Naive thymus-derived CD8-positive, alpha-beta T cell (primary cell): ENCODE results near the gene SLC35F3. TPM values are rescaled to one million over a fixed set of nuclear protein-coding genes. Genes with fewer than 3 reads are reported as not detected.

ENCODE experiments used
- ATAC-seq, 2 donors: fragments of 150-1000 bp; cut with Tn5 transposase in 1 of 2; sonication (Bioruptor Pico), chemical (Tn5 transposase) in 1 of 2; 1 replicate in 1 of 2; 2 replicates in 1 of 2; pipeline ENCODE4 v1.10.0; 2021; ENCODE audit warnings: mild to moderate bottlenecking in 2 of 2, moderate library complexity in 2 of 2
- POLR2A ChIA-PET: fragments of 350-600 bp; sonication (Branson Sonifier 250); formaldehyde crosslinking; loops from one replicate; lab custom pipeline; 2021; ENCODE audit warnings: antibody characterized with exemption; lab: Charles Lee
- DNase-seq, 10 donors: peaks; one replicate each; pipeline versions ENCODE4 v3.0.0 to v3.0.0-alpha.2; 2020 to 2022
- H3K27ac Mint-ChIP-seq, 10 donors: one replicate each; pipeline ENCODE4 v1.8.0; 2020 to 2022; ENCODE audit warnings: mild to moderate bottlenecking in 10 of 10, mixed read lengths in 10 of 10, moderate library complexity in 4 of 10, inconsistent platforms in 1 of 10
- H3K27me3 Mint-ChIP-seq, 5 donors: one replicate each; pipeline ENCODE4 v1.8.0; 2021 to 2022; ENCODE audit warnings: mixed read lengths in 5 of 5
- H3K36me3 Mint-ChIP-seq, 3 donors: one replicate each; pipeline ENCODE4 v1.8.0; 2020 to 2022; ENCODE audit warnings: mixed read lengths in 3 of 3, mild to moderate bottlenecking in 2 of 3, inconsistent platforms in 1 of 3
- H3K4me1 Mint-ChIP-seq, 4 donors: one replicate each; pipeline ENCODE4 v1.8.0; 2021 to 2022; ENCODE audit warnings: mixed read lengths in 4 of 4
- H3K4me3 Mint-ChIP-seq, 10 donors: one replicate each; pipeline ENCODE4 v1.8.0; 2020 to 2022; ENCODE audit warnings: mild to moderate bottlenecking in 10 of 10, mixed read lengths in 10 of 10, moderate library complexity in 6 of 10, inconsistent platforms in 1 of 10
- H3K9me3 Mint-ChIP-seq, 9 donors: one replicate each; pipeline ENCODE4 v1.8.0; 2020 to 2022; ENCODE audit warnings: mixed read lengths in 9 of 9, mild to moderate bottlenecking in 3 of 9, inconsistent platforms in 1 of 9, moderate library complexity in 1 of 9
- polyA plus RNA-seq, 3 donors: library from polyadenylated mRNA; unstranded; fragments of 300-500 nt; fragmentation: Illumina TruSeq; gene quantifications; one replicate each; pipeline ENCODE4 v1.2.3, GENCODE V29; 2021
- total RNA-seq, 8 experiments: library from RNA in 2 of 8; stranded (reverse) in 2 of 8; gene quantifications; one replicate each; pipeline ENCODE4 v1.2.3 and lab custom pipeline; 2021 to 2026

SLC35F3 gene
- total and polyA plus RNA-seq, 5 experiments from 2014 or later: 0.06 to 0.63 (median 0.33) TPM; not detected in 1

DNA sequence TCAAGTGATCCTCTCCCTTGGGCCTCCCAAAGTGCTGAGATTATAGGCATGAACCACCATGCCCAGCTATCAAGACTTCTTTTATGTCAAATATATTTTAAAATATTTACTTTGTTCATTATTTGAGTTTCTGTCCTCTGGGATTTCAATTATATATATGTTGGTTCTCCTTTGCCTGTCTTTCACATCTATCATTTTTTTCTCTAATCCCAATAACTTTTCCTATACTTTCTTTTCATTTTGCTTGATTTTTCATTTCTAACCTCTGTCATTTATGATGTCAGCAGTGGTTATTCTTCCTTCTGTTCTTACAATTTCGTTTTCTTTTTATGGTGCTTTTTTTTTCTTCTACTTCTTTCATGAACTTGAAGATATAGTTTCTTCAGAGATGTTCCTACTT is 47.3 kb downstream of the SLC35F3 start:
- Mint-ChIP-seq H3K27me3 (peaks cover 7 to 22% (median 14%) of the 10 kb centered on the region in 5 donors), H3K4me1 (no peaks in the 10 kb centered on the region), H3K27ac (no peak overlapping the region)

DNA sequence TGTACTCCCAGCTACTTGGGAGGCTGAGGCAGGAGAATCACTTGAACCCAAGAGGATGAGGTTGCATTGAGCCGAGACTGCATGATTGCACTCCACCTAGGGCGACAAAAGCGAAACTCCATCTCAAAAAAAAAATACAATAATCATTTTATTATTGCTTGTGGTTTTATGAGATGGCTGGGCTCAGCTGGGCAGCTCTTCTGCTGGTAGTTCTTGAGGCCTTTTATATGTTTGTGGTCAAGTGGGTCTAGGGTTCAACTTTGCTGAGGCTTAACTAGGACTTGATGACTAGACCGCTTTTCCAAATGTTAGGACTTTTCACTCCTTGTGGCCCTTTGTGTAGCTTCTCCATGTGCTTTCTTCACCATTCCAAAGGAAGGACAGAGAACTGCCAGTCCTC is 53.2 kb downstream of the SLC35F3 start:
- peaks cover 0 to 15% (median 0%) of the 10 kb centered on the region in 3 donors for H3K36me3 Mint-ChIP-seq
- H3K4me3 Mint-ChIP-seq: no peak overlapping the region
- no peaks in the 10 kb centered on the region for H3K4me1 Mint-ChIP-seq
- no peak for DNase-seq
- peaks cover 2 to 31% (median 8%) of the 10 kb centered on the region in 5 donors for H3K27me3 Mint-ChIP-seq
- no peak overlapping the region for H3K27ac Mint-ChIP-seq
- ATAC-seq: no peak
- peaks cover 0 to 27% (median 6%) of the 10 kb centered on the region in 9 donors for H3K9me3 Mint-ChIP-seq
- POLR2A ChIA-PET: no interaction called here

More for the DNA sequence above, 47.3 kb downstream of the SLC35F3 start:
- no peak for ATAC-seq
- H3K9me3 Mint-ChIP-seq: peaks cover 0 to 34% (median 13%) of the 10 kb centered on the region in 9 donors
- peaks cover 0 to 24% (median 0%) of the 10 kb centered on the region in 3 donors for H3K36me3 Mint-ChIP-seq
- H3K4me3 Mint-ChIP-seq: no peak overlapping the region
- POLR2A ChIA-PET: no interaction called here
- no peak for DNase-seq

- ATAC-seq: no peak
- POLR2A ChIA-PET: no interaction called here
- no peak overlapping the region for H3K27ac Mint-ChIP-seq
- H3K27me3 Mint-ChIP-seq: peaks cover 2 to 30% (median 11%) of the 10 kb centered on the region in 5 donors
- no peak for DNase-seq
- no peaks in the 10 kb centered on the region for H3K4me1 Mint-ChIP-seq
- peaks cover 0 to 5% (median 0%) of the 10 kb centered on the region in 3 donors for H3K36me3 Mint-ChIP-seq
- H3K9me3 Mint-ChIP-seq: peaks cover 0 to 15% (median 3%) of the 10 kb centered on the region in 9 donors
- no peak overlapping the region for H3K4me3 Mint-ChIP-seq
These were observed 54.6 kb downstream of the SLC35F3 start for GRCh38 chr1:233959102-233959501.

DNA sequence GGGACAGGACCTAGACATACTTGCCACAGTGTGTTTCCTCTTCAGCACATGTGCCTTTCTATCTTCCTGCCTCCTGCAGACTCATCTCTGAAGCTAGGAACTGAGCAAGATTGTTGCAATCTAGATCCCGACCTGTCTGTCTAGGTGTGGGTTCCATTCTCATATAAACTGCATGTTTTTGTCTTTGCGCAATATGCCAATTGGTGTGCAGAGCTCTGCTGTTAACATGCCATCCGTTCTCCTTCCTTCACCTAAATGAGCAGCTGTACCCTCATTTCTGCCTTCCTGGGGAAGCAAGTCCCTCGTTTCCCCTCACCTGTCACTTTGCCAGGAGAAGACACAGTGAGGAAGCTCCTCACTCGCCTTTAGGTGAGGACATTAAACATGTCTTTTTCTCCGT is 55.5 kb downstream of the SLC35F3 start:
- H3K9me3 Mint-ChIP-seq: peaks cover 0 to 15% (median 3%) of the 10 kb centered on the region in 9 donors
- peaks cover 0 to 5% (median 0%) of the 10 kb centered on the region in 3 donors for H3K36me3 Mint-ChIP-seq
- no peak for DNase-seq
- POLR2A ChIA-PET: no interaction called here
- no peak overlapping the region for H3K4me3 Mint-ChIP-seq
- no peaks in the 10 kb centered on the region for H3K4me1 Mint-ChIP-seq
- no peak for ATAC-seq
- H3K27ac Mint-ChIP-seq: no peak overlapping the region
- H3K27me3 Mint-ChIP-seq: peaks cover 2 to 36% (median 17%) of the 10 kb centered on the region in 5 donors

- DNase-seq (no peak), ATAC-seq (no peak)
- Mint-ChIP-seq H3K27me3 (peaks cover 2 to 32% (median 17%) of the 10 kb centered on the region in 5 donors), H3K27ac (no peak overlapping the region), H3K4me3 (no peak overlapping the region), H3K4me1 (no peaks in the 10 kb centered on the region), H3K9me3 (peaks cover 0 to 18% (median 5%) of the 10 kb centered on the region in 9 donors), H3K36me3 (peaks cover 0 to 5% (median 0%) of the 10 kb centered on the region in 3 donors)
- POLR2A ChIA-PET: no interaction called here
These were observed 55.9 kb downstream of the SLC35F3 start for GRCh38 chr1:233960386-233960785.

DNA sequence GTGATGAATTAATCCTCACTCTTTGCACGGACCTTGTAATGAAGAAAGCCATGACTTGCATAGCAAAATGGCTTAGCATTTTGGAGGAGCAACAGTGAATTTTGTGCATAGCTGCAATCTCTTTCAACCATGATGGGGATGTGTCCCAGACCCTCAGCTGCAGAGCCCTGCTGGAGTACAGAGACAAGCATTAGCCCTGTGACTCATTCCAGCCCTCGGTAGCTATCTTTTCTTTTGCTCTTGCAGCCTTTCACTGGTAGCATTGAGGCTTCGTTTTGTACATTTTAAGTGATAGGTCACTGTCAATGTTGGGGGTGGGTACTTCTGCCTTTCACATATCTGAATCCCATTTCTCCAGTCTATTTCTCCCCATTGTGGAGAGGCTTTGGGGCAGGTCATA is 58.4 kb downstream of the SLC35F3 start:
- Mint-ChIP-seq H3K27me3 (peaks cover 0 to 29% (median 20%) of the 10 kb centered on the region in 5 donors), H3K27ac (no peak overlapping the region)
- POLR2A ChIA-PET: no interaction called here

DNA sequence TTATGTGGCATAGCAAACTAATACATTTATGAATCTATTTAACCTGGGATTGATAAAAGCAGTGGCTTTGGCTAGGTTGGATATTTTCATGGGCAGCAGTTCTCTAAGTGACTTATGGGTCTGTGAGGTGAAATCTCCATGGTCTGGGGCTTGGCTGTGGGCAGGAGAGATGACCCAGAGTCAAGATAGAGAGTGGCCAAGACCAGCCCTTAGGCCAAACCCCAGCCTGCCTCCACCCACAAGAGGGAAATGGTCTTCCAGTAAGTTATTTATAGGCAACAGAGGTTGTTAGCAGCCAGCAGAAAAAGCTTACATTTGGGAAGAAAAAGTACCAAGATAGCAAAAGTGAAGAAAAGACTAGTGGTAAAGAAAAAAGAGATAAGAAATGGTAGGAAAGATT is 61.4 kb downstream of the SLC35F3 start:
- Mint-ChIP-seq H3K36me3 (no peaks in the 10 kb centered on the region), H3K27me3 (peaks cover 0 to 23% (median 18%) of the 10 kb centered on the region in 5 donors), H3K27ac (no peak overlapping the region), H3K4me3 (no peak overlapping the region), H3K9me3 (peaks cover 0 to 11% (median 2%) of the 10 kb centered on the region in 9 donors), H3K4me1 (peaks cover 0 to 2% (median 0%) of the 10 kb centered on the region in 4 donors)
- ATAC-seq: no peak
- no peak for DNase-seq
- POLR2A ChIA-PET: no interaction called here

More for the DNA sequence above, 58.4 kb downstream of the SLC35F3 start:
- no peak for ATAC-seq
- Mint-ChIP-seq H3K4me3 (no peak overlapping the region), H3K4me1 (no peaks in the 10 kb centered on the region), H3K36me3 (peaks cover 0 to 4% (median 0%) of the 10 kb centered on the region in 3 donors), H3K9me3 (peaks cover 0 to 11% (median 6%) of the 10 kb centered on the region in 9 donors)
- DNase-seq: no peak

DNA sequence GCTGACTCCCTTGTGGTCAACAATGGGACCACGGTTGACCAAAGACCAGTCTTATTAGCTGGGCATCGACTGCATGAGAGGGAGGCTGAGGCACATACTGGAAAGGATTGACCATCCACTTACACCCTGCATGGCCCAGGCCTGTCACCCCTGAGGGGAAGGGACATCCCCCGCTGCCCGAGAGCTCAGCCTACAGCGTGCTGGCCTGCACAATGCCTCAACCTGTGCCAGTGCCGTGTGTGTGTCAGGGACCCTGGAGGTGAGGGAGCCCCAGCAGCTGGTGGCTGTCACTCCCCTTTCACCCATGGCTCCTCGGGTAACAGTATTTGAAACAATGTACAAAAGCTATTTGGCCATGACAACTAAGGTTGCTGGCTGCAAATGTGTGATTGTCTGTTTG is 67.3 kb downstream of the SLC35F3 start:
- H3K9me3 Mint-ChIP-seq: peaks cover 0 to 3% (median 0%) of the 10 kb centered on the region in 9 donors
- no peaks in the 10 kb centered on the region for H3K36me3 Mint-ChIP-seq
- POLR2A ChIA-PET: no interaction called here
- no peak overlapping the region for H3K4me3 Mint-ChIP-seq
- ATAC-seq (no peak), DNase-seq (no peak)
- peaks cover 0 to 2% (median 0%) of the 10 kb centered on the region in 4 donors for H3K4me1 Mint-ChIP-seq
- H3K27ac Mint-ChIP-seq: no peak overlapping the region
- peaks cover 0 to 13% (median 8%) of the 10 kb centered on the region in 5 donors for H3K27me3 Mint-ChIP-seq

DNA sequence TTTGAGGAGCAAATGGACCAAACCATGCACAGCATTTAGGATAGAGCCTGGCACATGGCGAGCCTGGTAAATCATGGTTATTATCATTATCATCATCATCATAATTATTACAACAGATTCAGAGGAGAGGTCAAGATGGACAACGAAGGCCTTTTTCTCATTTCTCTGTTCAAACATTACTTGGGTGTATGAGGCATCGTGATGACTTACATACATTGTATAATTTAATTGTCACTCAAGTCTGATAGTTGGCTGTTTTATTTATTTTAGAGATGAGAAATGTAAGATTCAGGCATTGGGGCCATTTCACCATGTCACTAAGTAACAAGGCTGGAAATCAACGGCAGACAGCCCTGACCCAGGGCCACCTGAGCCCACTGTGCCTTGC is 68.1 kb downstream of the SLC35F3 start:
- no peak for DNase-seq
- H3K27me3 Mint-ChIP-seq: peaks cover 0 to 13% (median 8%) of the 10 kb centered on the region in 5 donors
- POLR2A ChIA-PET: no interaction called here

DNA sequence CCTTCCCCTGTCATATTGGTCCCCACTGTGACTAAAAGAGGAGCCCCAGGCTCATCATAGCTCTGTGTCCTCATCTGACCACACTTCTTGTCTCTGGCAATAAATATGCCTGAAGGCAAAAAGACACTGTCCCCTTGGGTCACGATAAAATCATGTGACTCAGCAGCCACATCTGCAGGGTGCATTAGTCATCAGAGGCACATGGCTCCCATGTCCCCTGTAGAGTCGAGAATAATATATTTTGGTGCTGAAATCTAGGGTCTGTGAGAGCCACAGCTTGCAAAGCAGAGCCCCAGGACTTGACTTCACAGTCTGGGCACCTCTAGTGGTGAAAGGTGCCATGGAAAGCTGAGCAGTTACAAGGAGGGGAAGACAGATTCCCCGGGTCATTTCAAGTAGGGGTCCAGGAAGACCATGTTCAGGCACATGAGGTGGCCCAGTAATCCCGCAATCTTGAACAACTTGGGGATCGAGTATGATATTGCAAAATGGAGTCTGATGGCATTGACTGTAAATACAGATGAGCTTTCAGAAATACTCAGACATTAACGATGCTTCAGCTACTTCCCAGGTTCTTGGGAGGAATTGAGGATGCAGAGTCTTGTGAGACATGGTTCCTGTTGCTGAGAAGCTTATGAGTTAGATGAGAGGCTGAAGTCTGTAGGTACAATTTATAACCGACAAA is 68.6 kb downstream of the SLC35F3 start:
- Mint-ChIP-seq H3K4me1 (peaks cover 0 to 2% (median 0%) of the 10 kb centered on the region in 4 donors), H3K27me3 (peaks cover 0 to 18% (median 8%) of the 10 kb centered on the region in 5 donors), H3K36me3 (no peaks in the 10 kb centered on the region), H3K4me3 (no peak overlapping the region), H3K27ac (no peak overlapping the region), H3K9me3 (peaks cover 0 to 3% (median 0%) of the 10 kb centered on the region in 9 donors)
- DNase-seq: no peak
- no peak for ATAC-seq
- POLR2A ChIA-PET: interaction anchor here (0.6 kb wide), 1 partner anchor 158 kb away, joined by 3 read pairs; no protein-coding TSS in a partner anchor

More for the DNA sequence above, 68.1 kb downstream of the SLC35F3 start:
- no peaks in the 10 kb centered on the region for H3K36me3 Mint-ChIP-seq
- H3K4me1 Mint-ChIP-seq: peaks cover 0 to 2% (median 0%) of the 10 kb centered on the region in 4 donors
- ATAC-seq: no peak
- peaks cover 0 to 3% (median 0%) of the 10 kb centered on the region in 9 donors for H3K9me3 Mint-ChIP-seq
- H3K27ac Mint-ChIP-seq: no peak overlapping the region
- H3K4me3 Mint-ChIP-seq: no peak overlapping the region

DNA sequence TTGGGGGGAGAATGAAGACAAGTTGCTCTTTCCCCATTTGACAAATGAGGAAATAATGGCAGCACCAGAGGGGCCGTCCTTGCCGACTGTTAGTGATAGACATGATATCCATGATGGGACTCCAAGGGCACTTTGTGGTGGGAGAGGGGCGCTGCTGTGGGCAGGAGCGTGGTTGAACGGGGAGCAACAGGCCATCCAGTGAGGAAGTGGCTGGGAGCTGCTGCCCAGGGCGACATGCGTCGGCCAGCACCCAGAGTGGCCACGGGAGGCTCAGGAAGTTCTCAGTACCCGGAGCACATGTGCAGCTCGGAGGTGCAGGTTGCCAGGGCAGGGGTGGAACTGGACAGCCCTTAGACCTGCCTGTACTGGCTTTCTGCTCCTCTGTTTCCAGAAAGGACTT is 71.0 kb downstream of the SLC35F3 start:
- H3K36me3 Mint-ChIP-seq: no peaks in the 10 kb centered on the region
- no peak for ATAC-seq
- no peaks in the 10 kb centered on the region for H3K4me1 Mint-ChIP-seq
- POLR2A ChIA-PET: no interaction called here
- H3K27ac Mint-ChIP-seq: no peak overlapping the region
- no peaks in the 10 kb centered on the region for H3K9me3 Mint-ChIP-seq
- DNase-seq: no peak
- peaks cover 0 to 13% (median 4%) of the 10 kb centered on the region in 5 donors for H3K27me3 Mint-ChIP-seq
- no peak overlapping the region for H3K4me3 Mint-ChIP-seq

- Mint-ChIP-seq H3K27me3 (peaks cover 0 to 10% (median 0%) of the 10 kb centered on the region in 5 donors), H3K4me3 (no peak overlapping the region), H3K4me1 (no peaks in the 10 kb centered on the region), H3K9me3 (no peaks in the 10 kb centered on the region), H3K27ac (no peak overlapping the region), H3K36me3 (no peaks in the 10 kb centered on the region)
- POLR2A ChIA-PET: no interaction called here
- no peak for ATAC-seq
- DNase-seq: no peak
These were observed 76.7 kb downstream of the SLC35F3 start for GRCh38 chr1:233981042-233981675.
